A549 treated with Mapracorat at 1 μM for 4 hours (cell line): ENCODE measurements around the gene TRAFD1. TPM values are rescaled to one million over a fixed set of nuclear protein-coding genes. Genes with fewer than 3 reads are reported as not detected.

Source experiments
- total RNA-seq: library from RNA; stranded (reverse); fragments of 200-300 nt; extraction: Qiagen RNA extraction; gene quantifications from 5 replicates; pipeline ENCODE4 v1.2.3, GENCODE V29; 2022

Gene TRAFD1, protein sequence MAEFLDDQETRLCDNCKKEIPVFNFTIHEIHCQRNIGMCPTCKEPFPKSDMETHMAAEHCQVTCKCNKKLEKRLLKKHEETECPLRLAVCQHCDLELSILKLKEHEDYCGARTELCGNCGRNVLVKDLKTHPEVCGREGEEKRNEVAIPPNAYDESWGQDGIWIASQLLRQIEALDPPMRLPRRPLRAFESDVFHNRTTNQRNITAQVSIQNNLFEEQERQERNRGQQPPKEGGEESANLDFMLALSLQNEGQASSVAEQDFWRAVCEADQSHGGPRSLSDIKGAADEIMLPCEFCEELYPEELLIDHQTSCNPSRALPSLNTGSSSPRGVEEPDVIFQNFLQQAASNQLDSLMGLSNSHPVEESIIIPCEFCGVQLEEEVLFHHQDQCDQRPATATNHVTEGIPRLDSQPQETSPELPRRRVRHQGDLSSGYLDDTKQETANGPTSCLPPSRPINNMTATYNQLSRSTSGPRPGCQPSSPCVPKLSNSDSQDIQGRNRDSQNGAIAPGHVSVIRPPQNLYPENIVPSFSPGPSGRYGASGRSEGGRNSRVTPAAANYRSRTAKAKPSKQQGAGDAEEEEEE
- 14.5 to 18.5 TPM (median 16.1 TPM) in 5 replicates for total RNA-seq

DNA sequence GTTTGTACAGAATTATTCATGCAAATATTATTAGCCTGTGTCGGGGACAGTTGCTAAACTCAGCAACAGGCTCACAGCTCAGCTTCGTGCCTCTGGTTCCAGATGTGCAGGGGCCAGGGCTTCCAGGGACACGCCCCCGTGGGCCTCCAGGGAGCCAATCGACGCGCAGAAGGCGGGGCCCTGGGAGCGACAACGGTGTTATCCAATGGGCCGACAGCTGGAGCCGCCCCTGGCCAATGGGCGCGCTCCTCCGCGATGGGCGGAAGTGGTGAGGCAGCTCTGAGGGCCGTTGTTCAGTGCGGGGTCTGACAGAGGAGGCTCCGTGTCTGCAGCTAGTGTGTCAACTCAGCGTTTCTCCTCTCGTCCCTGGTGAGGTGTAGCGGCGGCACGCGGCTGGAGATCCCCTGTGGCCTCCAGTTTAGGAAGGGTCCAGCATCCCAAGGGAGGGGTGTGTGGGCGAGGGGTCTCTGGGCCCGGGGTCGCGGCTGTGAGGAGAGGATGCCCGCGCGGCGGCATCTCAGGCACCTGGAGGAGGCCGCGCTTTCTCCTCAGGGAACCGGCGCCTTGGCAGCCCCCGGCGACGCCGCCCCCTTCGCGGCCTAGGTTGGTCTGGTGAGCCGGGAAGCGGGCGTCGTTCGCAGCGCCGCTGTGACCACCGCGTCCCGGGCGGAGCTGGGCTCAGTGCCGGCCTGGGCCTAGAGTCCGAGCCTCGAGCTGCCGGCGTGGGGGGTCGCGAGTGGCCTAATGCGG is at the start of gene TRAFD1:
TRAFD1 (plus strand) TSS at position 311 of the 750 bp plus-strand sequence. CDS start 4,963 bp downstream, outside the sequence.

GRCh38 chr12:112108202-112109079 is 16.9 kb upstream of the TRAFD1 start, which contains the start of gene NAA25:
Gene NAA25 (minus strand): TSS chr12:112108783. CDS start chr12:112108773, 10 bp downstream.

Other genes with a start within 250 kb of the TRAFD1 start
- 5.2 to 6.5 TPM (median 6.4 TPM) in 5 replicates for gene TMEM116, start 112.4 kb upstream of the TRAFD1 start, total RNA-seq
- gene ERP29, start 112.1 kb upstream of the TRAFD1 start, total RNA-seq: 122 to 135 TPM (median 125 TPM) in 5 replicates
- 15.5 to 23.2 TPM (median 20.7 TPM) in 5 replicates for gene NAA25, start 16.8 kb upstream of the TRAFD1 start, total RNA-seq